GM23338 (cell line): ENCODE measurements around the gene ACSM6. TPM values are rescaled to one million over a fixed set of nuclear protein-coding genes. Genes with fewer than 3 reads are reported as not detected.

ENCODE experiments used
- ATAC-seq: fragments of 200-7000 bp; cut with Tn5 transposase; 3 replicates; pipeline ENCODE4 v1.9.1; 2020
- DNase-seq: peaks from one replicate; pipeline ENCODE4 v3.0.0-alpha.2; 2015; ENCODE audit warnings: low spot score
- H2AFZ ChIP-seq: fragments of 200-600 bp; sonication (generic); 2 replicates; pipeline ENCODE4 v1.8.0; 2016; ENCODE audit warnings: antibody characterized with exemption, mild to moderate bottlenecking, moderate library complexity
- H3F3A ChIP-seq: fragments of 200-600 bp; sonication (generic); replicated peaks from 2 replicates; pipeline ENCODE4 v1.8.0; 2017; ENCODE audit warnings: antibody characterized with exemption, mixed run types, low read depth
- H3K27ac ChIP-seq: fragments of 200-600 bp; sonication (generic); 2 replicates; pipeline ENCODE4 v1.6.1; 2016; ENCODE audit warnings: low read depth
- H3K27me3 ChIP-seq: fragments of 200-600 bp; sonication (generic); 2 replicates; pipeline ENCODE4 v1.8.0; 2016; ENCODE audit warnings: mild to moderate bottlenecking, mixed run types, moderate library complexity; ENCODE audit not compliant: insufficient read depth
- H3K36me3 ChIP-seq: fragments of 200-600 bp; sonication (generic); 2 replicates; pipeline ENCODE4 v1.8.0; 2016; ENCODE audit warnings: mild to moderate bottlenecking; ENCODE audit not compliant: insufficient read depth
- H3K4me1 ChIP-seq: fragments of 200-600 bp; sonication (generic); 2 replicates; pipeline ENCODE4 v1.8.0; 2016; ENCODE audit warnings: mild to moderate bottlenecking, moderate library complexity; ENCODE audit not compliant: insufficient read depth
- H3K4me2 ChIP-seq: fragments of 200-600 bp; sonication (generic); 2 replicates; pipeline ENCODE4 v1.7.1; 2017; ENCODE audit warnings: mixed run types
- H3K4me3 ChIP-seq: fragments of 200-600 bp; sonication (generic); 2 replicates; pipeline ENCODE4 v1.6.1; 2016; ENCODE audit warnings: mixed run types
- H3K79me2 ChIP-seq: fragments of 200-600 bp; sonication (generic); replicated peaks from 2 replicates; pipeline ENCODE4 v1.8.0; 2017; ENCODE audit warnings: mild to moderate bottlenecking; ENCODE audit not compliant: insufficient read depth
- H3K9me2 ChIP-seq: fragments of 200-600 bp; sonication (generic); 2 replicates; pipeline ENCODE4 v1.8.0; 2017; ENCODE audit not compliant: insufficient read depth
- H4K20me1 ChIP-seq: fragments of 200-600 bp; sonication (generic); replicated peaks from 2 replicates; pipeline ENCODE4 v1.8.0; 2017; ENCODE audit warnings: mild to moderate bottlenecking; ENCODE audit not compliant: insufficient read depth
- H3K27ac Mint-ChIP-seq: 2 replicates; pipeline ENCODE4 v1.8.0; 2020; ENCODE audit warnings: inconsistent platforms, mild to moderate bottlenecking, moderate library complexity, mixed read lengths
- H3K27me3 Mint-ChIP-seq: 3 replicates; pipeline ENCODE4 v1.8.0; 2022; ENCODE audit warnings: low read depth, mild to moderate bottlenecking, moderate library complexity, mixed read lengths, inconsistent platforms; ENCODE audit not compliant: insufficient read depth, poor library complexity
- H3K36me3 Mint-ChIP-seq: 3 replicates; pipeline ENCODE4 v1.8.0; 2021; ENCODE audit warnings: low read depth, mild to moderate bottlenecking, inconsistent platforms, moderate library complexity, mixed read lengths
- H3K4me1 Mint-ChIP-seq: 3 replicates; pipeline ENCODE4 v1.8.0; 2020; ENCODE audit warnings: mild to moderate bottlenecking, inconsistent platforms, mixed read lengths
- H3K4me3 Mint-ChIP-seq: 3 replicates; pipeline ENCODE4 v1.8.0; 2021; ENCODE audit warnings: moderate library complexity, mild to moderate bottlenecking, inconsistent platforms, mixed read lengths
- H3K9me3 Mint-ChIP-seq: 3 replicates; pipeline ENCODE4 v1.8.0; 2020; ENCODE audit warnings: moderate library complexity, mild to moderate bottlenecking, inconsistent platforms, mixed read lengths
- EZH2 ChIP-seq: fragments of 200-600 bp; sonication (generic); IDR thresholded peaks from one replicate; pipeline ENCODE4 v1.8.0; 2017; ENCODE audit warnings: antibody characterized with exemption, mild to moderate bottlenecking, low read depth; ENCODE audit not compliant: unreplicated experiment
- STAT1 ChIP-seq: IDR thresholded peaks from one replicate; pipeline ENCODE4 v1.6.1; 2016; ENCODE audit warnings: antibody characterized with exemption; ENCODE audit not compliant: unreplicated experiment
- ZNF331 ChIP-seq: fragments of 250-450 bp; sonication (Bioruptor Pico); IDR thresholded peaks from 2 replicates; pipeline ENCODE4 v1.5.0; 2020; ENCODE audit warnings: low read depth, mild to moderate bottlenecking, moderate library complexity
- polyA plus RNA-seq: library from polyadenylated mRNA; unstranded; fragments of >200 nt; fragmentation: Nextera tagmentation; extraction: Ambion mirVana; gene quantifications from 2 replicates; pipeline ENCODE4 v1.2.1, GENCODE V29; 2016
- total RNA-seq: library from RNA; depleted of rRNA; stranded (reverse); fragments of >200 nt; shearing (Covaris generic); gene quantifications from 2 replicates; pipeline ENCODE4 v1.2.3, GENCODE V29; 2014
- TF ChIP-seq, protein P1 (sequence below), 2 experiments: fragments of 200-600 bp in 1 of 2; sonication (generic) in 1 of 2; conservative IDR thresholded peaks; 2 replicates each; pipeline versions ENCODE4 v1.5.1 to v1.6.1; 2016 to 2017; ENCODE audit warnings: antibody characterized with exemption in 2 of 2, low read depth in 2 of 2, mild to moderate bottlenecking in 2 of 2, moderate library complexity in 1 of 2
- TF ChIP-seq, protein P2 (sequence below): IDR thresholded peaks from one replicate; pipeline ENCODE4 v1.6.1; 2018; ENCODE audit warnings: antibody characterized with exemption; ENCODE audit not compliant: unreplicated experiment
- TF ChIP-seq, protein P3 (sequence below): IDR thresholded peaks from 2 replicates; pipeline ENCODE4 v1.6.1; 2016; ENCODE audit warnings: antibody characterized with exemption

The ACSM6 gene
- total and polyA plus RNA-seq, 2 experiments from 2014 or later, result 0.65 TPM; not detected in 1

DNA sequence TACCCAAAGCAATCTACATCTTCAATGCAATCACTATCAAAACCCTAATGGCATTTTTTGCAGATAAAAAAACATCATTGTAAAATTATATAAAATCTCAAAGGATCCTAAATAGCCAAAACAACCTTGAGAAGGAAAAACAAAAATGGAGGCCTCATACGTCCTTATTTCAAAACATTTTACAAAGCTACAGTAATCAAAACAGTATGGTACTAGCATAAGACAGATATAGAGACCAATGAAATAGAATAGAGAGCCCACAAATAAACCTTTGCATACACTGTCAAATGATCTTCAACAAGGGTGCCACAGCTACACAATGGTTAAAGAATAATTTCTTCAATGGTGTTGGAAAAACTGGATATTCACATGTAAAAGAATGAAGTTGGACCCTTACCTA, 62.2 kb downstream of the ACSM6 start:
- no peak for ATAC-seq

DNA sequence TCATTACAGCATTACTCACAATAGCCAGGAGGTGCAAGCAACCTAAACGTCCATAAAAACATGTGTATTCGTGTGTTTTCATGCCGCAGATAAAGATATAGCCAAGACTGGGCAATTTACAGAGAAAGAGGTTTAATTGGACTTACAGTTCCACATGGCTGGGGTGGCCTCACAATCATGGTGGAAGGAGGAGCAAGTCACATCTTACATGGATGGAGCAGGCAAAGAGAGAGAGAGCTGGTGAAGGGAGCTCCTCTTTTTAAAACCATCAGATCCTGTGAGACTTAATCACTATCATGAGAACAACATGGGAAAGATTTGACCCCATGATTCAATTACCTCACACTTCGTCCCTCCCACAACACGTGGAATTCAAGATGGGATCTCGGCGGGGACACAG, 63.8 kb downstream of the ACSM6 start:
- no peak overlapping the region for H3K4me2 ChIP-seq
- no peaks in the 10 kb centered on the region for H3K27me3 ChIP-seq
- no peak overlapping the region for H2AFZ ChIP-seq
- peaks cover 20% of the 10 kb centered on the region; the same call in 2 of the 3 replicates for H3K4me1 Mint-ChIP-seq
- no peaks in the 10 kb centered on the region for H4K20me1 ChIP-seq
- peak overlapping the region; percentile 64; the same call in 1 of the 2 replicates for H3K27ac ChIP-seq
- H3K36me3 ChIP-seq, result peaks cover 35% of the 10 kb centered on the region
- no peak overlapping the region for H3K27ac Mint-ChIP-seq
- no peaks in the 10 kb centered on the region for H3K9me2 ChIP-seq
- no peak overlapping the region for H3K4me3 Mint-ChIP-seq
- H3K27me3 Mint-ChIP-seq, result peaks cover 5% of the 10 kb centered on the region
- DNase-seq, result no peak
- no peak overlapping the region for H3K4me3 ChIP-seq
- ATAC-seq, result no peak
- H3K36me3 Mint-ChIP-seq, result peaks cover 73% of the 10 kb centered on the region
- 0 out of 2 replicates have a peak, but pooled peaks cover 15% of the 10 kb centered on the region for H3K4me1 ChIP-seq
- H3F3A ChIP-seq, result no peaks in the 10 kb centered on the region
- H3K9me3 Mint-ChIP-seq, result peaks cover 18% of the 10 kb centered on the region; the same call in 2 of the 3 replicates
- H3K79me2 ChIP-seq, result peaks cover 43% of the 10 kb centered on the region
- TF ChIP-seq ZNF331 (CRISPR knock-in tag) (no peak), STAT1 (no peak)
- TF ChIP-seq, protein P1, sequence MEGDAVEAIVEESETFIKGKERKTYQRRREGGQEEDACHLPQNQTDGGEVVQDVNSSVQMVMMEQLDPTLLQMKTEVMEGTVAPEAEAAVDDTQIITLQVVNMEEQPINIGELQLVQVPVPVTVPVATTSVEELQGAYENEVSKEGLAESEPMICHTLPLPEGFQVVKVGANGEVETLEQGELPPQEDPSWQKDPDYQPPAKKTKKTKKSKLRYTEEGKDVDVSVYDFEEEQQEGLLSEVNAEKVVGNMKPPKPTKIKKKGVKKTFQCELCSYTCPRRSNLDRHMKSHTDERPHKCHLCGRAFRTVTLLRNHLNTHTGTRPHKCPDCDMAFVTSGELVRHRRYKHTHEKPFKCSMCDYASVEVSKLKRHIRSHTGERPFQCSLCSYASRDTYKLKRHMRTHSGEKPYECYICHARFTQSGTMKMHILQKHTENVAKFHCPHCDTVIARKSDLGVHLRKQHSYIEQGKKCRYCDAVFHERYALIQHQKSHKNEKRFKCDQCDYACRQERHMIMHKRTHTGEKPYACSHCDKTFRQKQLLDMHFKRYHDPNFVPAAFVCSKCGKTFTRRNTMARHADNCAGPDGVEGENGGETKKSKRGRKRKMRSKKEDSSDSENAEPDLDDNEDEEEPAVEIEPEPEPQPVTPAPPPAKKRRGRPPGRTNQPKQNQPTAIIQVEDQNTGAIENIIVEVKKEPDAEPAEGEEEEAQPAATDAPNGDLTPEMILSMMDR (conservative IDR thresholded peaks at IDR 0.05; ENCODE audit: low read depth in 2 of 2), result no peak
- TF ChIP-seq, protein P2, sequence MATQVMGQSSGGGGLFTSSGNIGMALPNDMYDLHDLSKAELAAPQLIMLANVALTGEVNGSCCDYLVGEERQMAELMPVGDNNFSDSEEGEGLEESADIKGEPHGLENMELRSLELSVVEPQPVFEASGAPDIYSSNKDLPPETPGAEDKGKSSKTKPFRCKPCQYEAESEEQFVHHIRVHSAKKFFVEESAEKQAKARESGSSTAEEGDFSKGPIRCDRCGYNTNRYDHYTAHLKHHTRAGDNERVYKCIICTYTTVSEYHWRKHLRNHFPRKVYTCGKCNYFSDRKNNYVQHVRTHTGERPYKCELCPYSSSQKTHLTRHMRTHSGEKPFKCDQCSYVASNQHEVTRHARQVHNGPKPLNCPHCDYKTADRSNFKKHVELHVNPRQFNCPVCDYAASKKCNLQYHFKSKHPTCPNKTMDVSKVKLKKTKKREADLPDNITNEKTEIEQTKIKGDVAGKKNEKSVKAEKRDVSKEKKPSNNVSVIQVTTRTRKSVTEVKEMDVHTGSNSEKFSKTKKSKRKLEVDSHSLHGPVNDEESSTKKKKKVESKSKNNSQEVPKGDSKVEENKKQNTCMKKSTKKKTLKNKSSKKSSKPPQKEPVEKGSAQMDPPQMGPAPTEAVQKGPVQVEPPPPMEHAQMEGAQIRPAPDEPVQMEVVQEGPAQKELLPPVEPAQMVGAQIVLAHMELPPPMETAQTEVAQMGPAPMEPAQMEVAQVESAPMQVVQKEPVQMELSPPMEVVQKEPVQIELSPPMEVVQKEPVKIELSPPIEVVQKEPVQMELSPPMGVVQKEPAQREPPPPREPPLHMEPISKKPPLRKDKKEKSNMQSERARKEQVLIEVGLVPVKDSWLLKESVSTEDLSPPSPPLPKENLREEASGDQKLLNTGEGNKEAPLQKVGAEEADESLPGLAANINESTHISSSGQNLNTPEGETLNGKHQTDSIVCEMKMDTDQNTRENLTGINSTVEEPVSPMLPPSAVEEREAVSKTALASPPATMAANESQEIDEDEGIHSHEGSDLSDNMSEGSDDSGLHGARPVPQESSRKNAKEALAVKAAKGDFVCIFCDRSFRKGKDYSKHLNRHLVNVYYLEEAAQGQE, result no peak
- TF ChIP-seq, protein P3, sequence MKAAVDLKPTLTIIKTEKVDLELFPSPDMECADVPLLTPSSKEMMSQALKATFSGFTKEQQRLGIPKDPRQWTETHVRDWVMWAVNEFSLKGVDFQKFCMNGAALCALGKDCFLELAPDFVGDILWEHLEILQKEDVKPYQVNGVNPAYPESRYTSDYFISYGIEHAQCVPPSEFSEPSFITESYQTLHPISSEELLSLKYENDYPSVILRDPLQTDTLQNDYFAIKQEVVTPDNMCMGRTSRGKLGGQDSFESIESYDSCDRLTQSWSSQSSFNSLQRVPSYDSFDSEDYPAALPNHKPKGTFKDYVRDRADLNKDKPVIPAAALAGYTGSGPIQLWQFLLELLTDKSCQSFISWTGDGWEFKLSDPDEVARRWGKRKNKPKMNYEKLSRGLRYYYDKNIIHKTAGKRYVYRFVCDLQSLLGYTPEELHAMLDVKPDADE, result no peak

More for the DNA sequence above, 62.2 kb downstream of the ACSM6 start:
- no peaks in the 10 kb centered on the region for H3K27me3 ChIP-seq
- Mint-ChIP-seq H3K4me1 (peaks cover 11% of the 10 kb centered on the region; the same call in 2 of the 3 replicates), H3K4me3 (no peak overlapping the region), H3K27ac (no peak overlapping the region), H3K9me3 (peaks cover 18% of the 10 kb centered on the region; the same call in 2 of the 3 replicates), H3K36me3 (peaks cover 58% of the 10 kb centered on the region), H3K27me3 (no peaks in the 10 kb centered on the region)
- H4K20me1 ChIP-seq, result no peaks in the 10 kb centered on the region
- TF ChIP-seq STAT1, result no peak
- TF ChIP-seq, protein P1 (conservative IDR thresholded peaks at IDR 0.05; ENCODE audit: low read depth in 2 of 2), result no peak
- no peak for TF ChIP-seq EZH2
- H3K9me2 ChIP-seq, result no peaks in the 10 kb centered on the region
- H3F3A ChIP-seq, result no peaks in the 10 kb centered on the region
- no peak overlapping the region for H3K27ac ChIP-seq
- H3K4me1 ChIP-seq, result 0 out of 2 replicates have a peak, but pooled peaks cover 5% of the 10 kb centered on the region
- no peak for DNase-seq
- H3K36me3 ChIP-seq, result peaks cover 23% of the 10 kb centered on the region; the same call in 1 of the 2 replicates
- H2AFZ ChIP-seq, result no peak overlapping the region
- H3K79me2 ChIP-seq, result peaks cover 57% of the 10 kb centered on the region
- H3K4me2 ChIP-seq, result no peak overlapping the region
- no peak overlapping the region for H3K4me3 ChIP-seq
